Type B pancreatic cell (in vitro differentiated cells): ENCODE results near the gene MRPL22. TPM values are rescaled to one million over a fixed set of nuclear protein-coding genes. Genes with fewer than 3 reads are reported as not detected.
A peak's percentile ranks its signal among the peaks of the same experiment; 100 is the strongest.

Experiments used
- DNase-seq: peaks from one replicate; pipeline ENCODE4 v3.0.0; 2021; ENCODE audit warnings: mixed read lengths; ENCODE audit not compliant: unreplicated experiment; ENCODE audit errors: extremely low spot score
- H3K27ac Mint-ChIP-seq: 2 replicates; pipeline ENCODE4 v1.8.0; 2021; ENCODE audit warnings: mild to moderate bottlenecking, mixed read lengths
- H3K27me3 Mint-ChIP-seq: 2 replicates; pipeline ENCODE4 v1.8.0; 2021; ENCODE audit warnings: mixed read lengths
- H3K36me3 Mint-ChIP-seq: 2 replicates; pipeline ENCODE4 v1.8.0; 2021; ENCODE audit warnings: mixed read lengths
- H3K4me1 Mint-ChIP-seq: one replicate; pipeline ENCODE4 v1.8.0; 2021; ENCODE audit warnings: mixed read lengths; ENCODE audit not compliant: unreplicated experiment
- H3K4me3 Mint-ChIP-seq: 2 replicates; pipeline ENCODE4 v1.8.0; 2021; ENCODE audit warnings: mild to moderate bottlenecking, mixed read lengths
- H3K9me3 Mint-ChIP-seq: 2 replicates; pipeline ENCODE4 v1.8.0; 2021; ENCODE audit warnings: mixed read lengths
- total RNA-seq: library from RNA; stranded (reverse); gene quantifications from 2 replicates; pipeline ENCODE4 v1.2.1, GENCODE V29; 2021; ENCODE audit warnings: low replicate concordance
- TF ChIP-seq, protein P1 (sequence below): fragments of 200-600 bp; sonication (generic); conservative IDR thresholded peaks from 2 replicates; pipeline ENCODE4 v1.5.0; 2021; ENCODE audit warnings: antibody characterized with exemption, mild to moderate bottlenecking

MRPL22 gene
- total RNA-seq, 1 donor from 2014 or later = 54.9 TPM

DNA sequence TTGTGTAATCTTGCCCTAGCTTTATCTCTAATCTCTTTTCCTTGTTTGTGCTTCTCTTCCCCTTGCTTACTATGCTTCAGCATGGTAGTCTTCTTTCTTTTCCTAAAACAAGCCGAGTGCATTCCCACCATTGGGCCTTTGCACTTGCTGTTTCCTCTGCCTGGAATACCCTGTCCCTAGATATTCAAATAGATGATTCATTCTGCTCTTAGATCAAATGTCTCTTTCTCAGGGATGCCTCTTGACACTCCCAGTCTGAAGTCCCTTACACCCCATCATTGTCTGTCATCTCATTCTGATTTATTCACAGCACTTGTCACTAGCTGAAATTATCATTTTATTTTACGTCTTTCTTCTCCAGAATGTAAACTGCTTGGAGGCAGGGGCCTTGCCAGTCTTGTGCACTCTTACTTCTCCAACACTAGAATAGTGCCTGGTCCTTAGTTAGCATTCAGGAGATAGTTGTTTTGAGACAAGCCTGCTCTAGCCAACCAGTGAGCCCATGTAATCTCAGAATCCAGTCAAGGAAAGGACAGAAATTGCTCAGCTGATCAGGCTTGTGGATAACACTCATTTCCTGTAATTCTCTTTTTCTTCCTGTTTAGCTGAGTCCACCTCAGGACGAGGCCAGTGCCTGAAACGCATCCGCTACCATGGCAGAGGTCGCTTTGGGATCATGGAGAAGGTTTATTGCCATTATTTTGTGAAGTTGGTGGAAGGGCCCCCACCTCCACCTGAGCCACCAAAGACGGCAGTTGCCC is 25.4 kb downstream of the MRPL22 start:
- H3K4me1 Mint-ChIP-seq = no peaks in the 10 kb centered on the region
- no peaks in the 10 kb centered on the region for H3K9me3 Mint-ChIP-seq
- TF ChIP-seq, protein P1, sequence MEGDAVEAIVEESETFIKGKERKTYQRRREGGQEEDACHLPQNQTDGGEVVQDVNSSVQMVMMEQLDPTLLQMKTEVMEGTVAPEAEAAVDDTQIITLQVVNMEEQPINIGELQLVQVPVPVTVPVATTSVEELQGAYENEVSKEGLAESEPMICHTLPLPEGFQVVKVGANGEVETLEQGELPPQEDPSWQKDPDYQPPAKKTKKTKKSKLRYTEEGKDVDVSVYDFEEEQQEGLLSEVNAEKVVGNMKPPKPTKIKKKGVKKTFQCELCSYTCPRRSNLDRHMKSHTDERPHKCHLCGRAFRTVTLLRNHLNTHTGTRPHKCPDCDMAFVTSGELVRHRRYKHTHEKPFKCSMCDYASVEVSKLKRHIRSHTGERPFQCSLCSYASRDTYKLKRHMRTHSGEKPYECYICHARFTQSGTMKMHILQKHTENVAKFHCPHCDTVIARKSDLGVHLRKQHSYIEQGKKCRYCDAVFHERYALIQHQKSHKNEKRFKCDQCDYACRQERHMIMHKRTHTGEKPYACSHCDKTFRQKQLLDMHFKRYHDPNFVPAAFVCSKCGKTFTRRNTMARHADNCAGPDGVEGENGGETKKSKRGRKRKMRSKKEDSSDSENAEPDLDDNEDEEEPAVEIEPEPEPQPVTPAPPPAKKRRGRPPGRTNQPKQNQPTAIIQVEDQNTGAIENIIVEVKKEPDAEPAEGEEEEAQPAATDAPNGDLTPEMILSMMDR = no peak
- H3K36me3 Mint-ChIP-seq = peaks cover 11% of the 10 kb centered on the region
- DNase-seq = no peak
- no peaks in the 10 kb centered on the region for H3K27me3 Mint-ChIP-seq
- no peak overlapping the region for H3K4me3 Mint-ChIP-seq
- no peak overlapping the region for H3K27ac Mint-ChIP-seq

- no peaks in the 10 kb centered on the region for H3K9me3 Mint-ChIP-seq
- DNase-seq = no peak
- H3K36me3 Mint-ChIP-seq = peaks cover 11% of the 10 kb centered on the region
- TF ChIP-seq, protein P1 = no peak
- H3K27ac Mint-ChIP-seq = no peak overlapping the region
- no peaks in the 10 kb centered on the region for H3K4me1 Mint-ChIP-seq
- no peaks in the 10 kb centered on the region for H3K27me3 Mint-ChIP-seq
- H3K4me3 Mint-ChIP-seq = no peak overlapping the region
Measured at GRCh38 chr5:154966874-154967273, 26.0 kb downstream of the MRPL22 start.

DNA sequence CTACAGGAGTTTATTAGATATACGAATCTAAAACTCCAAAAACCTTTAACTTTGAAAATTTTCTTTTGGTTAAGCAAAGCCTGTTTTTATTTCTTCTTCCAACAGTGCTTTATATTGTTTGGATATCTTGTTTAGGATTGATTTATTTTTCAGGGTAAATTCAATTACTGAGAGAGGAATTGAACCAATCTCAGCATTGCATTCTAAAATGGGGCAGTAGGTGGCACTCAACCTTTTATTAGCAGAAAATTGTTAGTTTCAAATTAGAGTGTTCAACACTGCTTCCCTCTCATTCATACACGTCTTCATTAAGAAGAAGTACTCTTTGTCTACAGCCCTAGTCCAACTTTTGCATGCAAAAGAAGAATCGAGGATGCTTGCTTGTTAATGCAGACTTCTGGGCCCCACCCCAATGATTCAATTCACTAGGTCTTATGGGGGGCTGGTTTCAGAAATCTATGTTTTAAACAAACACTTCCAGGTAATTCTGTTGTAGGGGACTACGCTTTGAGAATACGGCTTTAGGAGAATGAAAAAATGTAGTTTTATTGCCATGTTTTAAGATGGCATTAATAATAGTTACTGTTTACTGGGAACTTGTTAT is 26.6 kb downstream of the MRPL22 start:
- TF ChIP-seq, protein P1 = peak; percentile 74
- H3K36me3 Mint-ChIP-seq = peaks cover 10% of the 10 kb centered on the region

DNA sequence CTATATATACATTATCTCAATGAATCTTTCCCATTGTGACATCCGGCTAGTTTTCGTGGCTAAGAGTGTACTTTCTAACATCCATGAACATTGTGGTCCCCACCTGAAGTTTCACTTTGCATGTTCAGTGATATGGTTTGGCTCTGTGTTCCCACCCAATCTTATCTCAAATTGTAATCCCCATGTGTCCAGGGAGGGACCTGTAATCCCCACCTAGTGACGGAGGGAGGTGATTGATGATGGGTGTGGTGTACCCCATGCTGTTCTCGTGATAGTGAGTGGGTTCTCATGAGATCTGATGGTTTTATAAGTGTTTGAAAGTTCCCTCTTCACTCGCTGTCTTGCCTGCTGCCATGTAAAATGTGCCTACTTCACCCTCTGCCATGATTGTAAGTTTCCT is 28.1 kb downstream of the MRPL22 start:
- Mint-ChIP-seq H3K4me3 (no peak overlapping the region), H3K4me1 (no peaks in the 10 kb centered on the region), H3K36me3 (peaks cover 8% of the 10 kb centered on the region), H3K27ac (no peak overlapping the region), H3K27me3 (no peaks in the 10 kb centered on the region), H3K9me3 (no peaks in the 10 kb centered on the region)
- DNase-seq = no peak
- TF ChIP-seq, protein P1 = no peak

More for the DNA sequence above, 26.6 kb downstream of the MRPL22 start:
- Mint-ChIP-seq H3K27me3 (no peaks in the 10 kb centered on the region), H3K4me1 (no peaks in the 10 kb centered on the region), H3K4me3 (no peak overlapping the region), H3K27ac (no peak overlapping the region), H3K9me3 (no peaks in the 10 kb centered on the region)
- no peak for DNase-seq

GRCh38 chr5:154970759-154971158 is 29.9 kb downstream of the MRPL22 start:
- no peak overlapping the region for H3K4me3 Mint-ChIP-seq
- peaks cover 8% of the 10 kb centered on the region for H3K36me3 Mint-ChIP-seq
- H3K27me3 Mint-ChIP-seq = no peaks in the 10 kb centered on the region
- no peak overlapping the region for H3K27ac Mint-ChIP-seq
- TF ChIP-seq, protein P1 = no peak
- DNase-seq = no peak
- no peaks in the 10 kb centered on the region for H3K4me1 Mint-ChIP-seq
- no peaks in the 10 kb centered on the region for H3K9me3 Mint-ChIP-seq
